GM13977 (cell line): Measurements from ENCODE around the gene VGF.

Source experiments
- DNase-seq: peaks from one replicate; pipeline ENCODE4 v3.0.0; 2012; ENCODE audit warnings: low spot score
- in situ Hi-C: fragments of 300-500 bp; cut with MboI; formaldehyde crosslinking; loops from one replicate; pipeline ENCODE4 v1.12.0; 2022; ENCODE audit warnings: low sequenced_read_pairs, low pct_unique_long_range_greater_than_20kb, mixed read lengths, inconsistent platforms; ENCODE audit not compliant: unreplicated experiment
- TF ChIP-seq, protein P1 (sequence below): IDR thresholded peaks from 2 replicates; pipeline ENCODE4 v1.5.1; 2012; ENCODE audit warnings: mild to moderate bottlenecking, control low read depth; ENCODE audit not compliant: insufficient read depth; ENCODE audit errors: extremely low read depth, missing control alignments

The VGF gene

DNA sequence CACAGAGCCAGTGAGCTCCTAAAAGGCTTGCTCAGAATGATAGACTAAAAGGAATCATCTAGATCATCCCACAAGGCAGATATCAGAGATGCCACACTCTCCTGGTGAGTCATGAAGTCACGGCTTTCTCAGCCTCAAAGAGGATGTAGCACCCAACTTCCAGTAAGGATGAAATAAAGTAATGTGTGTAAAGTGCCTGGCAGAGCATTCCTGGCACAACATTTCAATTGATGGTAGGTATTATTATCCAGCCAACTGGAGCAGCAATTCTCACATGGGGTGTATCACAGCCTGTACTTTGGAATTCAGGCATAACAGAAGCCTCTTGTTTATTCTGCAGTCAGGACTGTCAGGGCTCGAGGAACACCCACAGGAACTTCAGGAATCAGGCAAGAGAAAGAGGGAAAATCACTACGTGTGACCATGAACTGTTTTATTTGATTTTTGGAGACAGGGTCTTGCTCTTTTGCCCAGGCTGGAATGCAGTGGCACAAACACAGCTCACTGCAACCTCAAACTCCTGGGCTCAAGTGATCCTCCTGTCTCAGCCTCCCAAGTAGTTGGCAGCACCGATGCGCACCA lies 20.0 kb upstream of the VGF start:
- DNase-seq, result no peak
- in situ Hi-C loops, result no loop called here
- TF ChIP-seq, protein P1, sequence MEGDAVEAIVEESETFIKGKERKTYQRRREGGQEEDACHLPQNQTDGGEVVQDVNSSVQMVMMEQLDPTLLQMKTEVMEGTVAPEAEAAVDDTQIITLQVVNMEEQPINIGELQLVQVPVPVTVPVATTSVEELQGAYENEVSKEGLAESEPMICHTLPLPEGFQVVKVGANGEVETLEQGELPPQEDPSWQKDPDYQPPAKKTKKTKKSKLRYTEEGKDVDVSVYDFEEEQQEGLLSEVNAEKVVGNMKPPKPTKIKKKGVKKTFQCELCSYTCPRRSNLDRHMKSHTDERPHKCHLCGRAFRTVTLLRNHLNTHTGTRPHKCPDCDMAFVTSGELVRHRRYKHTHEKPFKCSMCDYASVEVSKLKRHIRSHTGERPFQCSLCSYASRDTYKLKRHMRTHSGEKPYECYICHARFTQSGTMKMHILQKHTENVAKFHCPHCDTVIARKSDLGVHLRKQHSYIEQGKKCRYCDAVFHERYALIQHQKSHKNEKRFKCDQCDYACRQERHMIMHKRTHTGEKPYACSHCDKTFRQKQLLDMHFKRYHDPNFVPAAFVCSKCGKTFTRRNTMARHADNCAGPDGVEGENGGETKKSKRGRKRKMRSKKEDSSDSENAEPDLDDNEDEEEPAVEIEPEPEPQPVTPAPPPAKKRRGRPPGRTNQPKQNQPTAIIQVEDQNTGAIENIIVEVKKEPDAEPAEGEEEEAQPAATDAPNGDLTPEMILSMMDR, result no peak

DNA sequence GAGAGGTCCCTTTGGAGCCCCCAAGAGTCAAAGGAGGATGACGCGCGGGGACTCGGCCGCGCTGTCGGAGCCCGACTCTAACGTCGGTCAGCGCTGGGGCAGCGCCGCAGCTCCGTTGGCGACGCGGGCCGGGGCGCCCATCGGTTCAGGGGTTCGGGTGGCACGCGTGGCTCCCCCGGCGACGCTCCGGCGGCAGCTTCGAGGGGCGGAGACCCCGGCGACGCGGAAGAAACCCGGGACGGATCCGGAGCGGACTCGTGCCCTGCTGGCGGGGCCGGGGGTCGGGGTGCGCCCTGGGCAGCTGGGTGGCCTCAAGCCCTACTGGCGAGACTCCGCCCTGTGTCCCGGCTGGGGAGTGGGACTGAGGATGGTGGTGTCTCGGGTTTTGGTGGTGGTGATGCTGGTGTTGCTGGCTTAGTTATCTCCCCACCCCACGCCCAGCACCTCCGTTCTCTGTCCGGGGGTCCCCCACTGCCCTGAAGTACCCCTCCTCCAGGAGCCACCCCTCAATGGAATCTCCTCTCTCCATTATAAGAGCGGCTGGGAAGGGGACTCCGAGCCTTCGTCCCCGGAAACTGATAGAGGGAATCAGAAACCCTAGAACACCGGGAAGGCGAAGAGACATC lies 14.9 kb upstream of the VGF start, which contains the start of gene NAT16:
Gene NAT16, minus strand, starts transcription at position 164 of the 626 bp plus-strand sequence. CDS start 5,486 bp downstream, outside the sequence.
- in situ Hi-C loops, result no loop called here
- TF ChIP-seq, protein P1, result no peak
- DNase-seq, result no peak

DNA sequence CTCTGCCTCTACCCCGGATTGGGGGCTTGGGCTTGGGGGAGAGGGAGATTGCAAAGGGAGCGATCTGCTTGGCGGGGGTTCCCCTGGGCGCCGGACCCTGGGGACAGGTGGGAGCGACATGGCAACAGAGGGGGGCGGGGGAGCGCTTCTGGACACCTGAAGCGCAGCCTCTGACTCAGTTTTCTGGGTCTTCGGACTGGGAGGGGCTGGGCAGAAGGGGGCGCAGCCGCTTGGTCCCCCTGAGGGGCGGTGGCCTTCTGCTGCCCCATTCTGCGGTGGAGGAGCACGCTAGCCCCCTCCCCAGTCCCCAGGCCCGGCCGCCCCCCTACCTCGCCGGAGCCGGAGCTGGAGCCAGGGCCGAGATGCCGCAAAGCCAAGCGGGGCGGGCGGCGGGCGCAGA lies 14.3 kb upstream of the VGF start:
- no peak for DNase-seq
- TF ChIP-seq, protein P1, result no peak
- in situ Hi-C loops, result no loop called here

GRCh38 chr7:101179117-101179516 lies 13.7 kb upstream of the VGF start:
- in situ Hi-C loops, result no loop called here
- no peak for DNase-seq
- TF ChIP-seq, protein P1, result no peak

DNA sequence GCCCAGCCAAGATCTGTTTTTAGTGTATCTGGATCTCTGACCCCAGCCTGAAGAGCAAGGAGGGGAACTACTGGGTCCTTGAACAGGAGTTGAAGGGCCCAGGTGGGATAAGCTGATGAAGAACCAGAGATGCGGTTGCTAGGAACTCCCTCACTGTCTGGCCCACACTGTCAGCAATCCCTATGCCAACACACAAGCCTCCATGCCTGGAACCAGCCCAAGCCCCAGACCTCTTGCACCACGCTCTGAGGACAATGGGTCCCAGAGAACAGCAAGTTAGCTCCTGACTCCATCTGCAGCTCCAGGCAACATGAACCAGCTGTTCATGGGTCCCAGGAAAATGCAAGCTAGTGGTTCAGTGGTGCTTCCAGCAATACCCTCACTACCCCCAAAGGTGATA lies 12.3 kb upstream of the VGF start:
- no peak for DNase-seq
- TF ChIP-seq, protein P1, result no peak
- in situ Hi-C loops, result no loop called here

DNA sequence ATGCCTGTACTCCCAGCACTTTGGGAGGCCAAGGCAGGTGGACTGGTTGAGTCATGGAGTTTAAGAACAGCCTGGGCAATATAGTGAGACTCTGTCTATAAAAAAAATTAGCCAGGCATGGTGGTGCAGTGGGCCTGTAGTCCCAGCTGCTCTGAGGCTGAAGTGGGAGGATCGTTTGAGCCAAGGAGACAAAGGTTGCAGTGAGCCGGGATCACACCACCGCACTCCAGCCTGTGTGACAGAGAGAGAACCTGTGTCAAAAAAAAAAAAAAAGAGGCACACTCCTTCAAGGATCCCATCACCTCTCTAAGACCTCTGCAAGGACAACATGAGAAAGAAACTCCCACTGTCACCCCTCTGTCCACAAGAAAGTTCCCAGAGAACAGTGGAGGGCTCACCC lies 10.3 kb upstream of the VGF start:
- TF ChIP-seq, protein P1, result no peak
- in situ Hi-C loops, result no loop called here
- DNase-seq, result no peak
